GM19467 (cell line): ENCODE results near the gene SPATS2.

ENCODE experiments used
- ATAC-seq: cut with Tn5 transposase; IDR thresholded peaks from one replicate; pipeline ENCODE4 v1.9.1; 2021; ENCODE audit warnings: mild to moderate bottlenecking, moderate library complexity; ENCODE audit not compliant: unreplicated experiment

SPATS2 gene

GRCh38 chr12:49538510-49539403 is 171.5 kb downstream of the SPATS2 start, which contains the start of gene KCNH3:
Gene KCNH3 (plus strand): TSS chr12:49539030. CDS start chr12:49539417, 387 bp downstream.
- no peak for ATAC-seq

GRCh38 chr12:49539406-49540228 is 172.4 kb downstream of the SPATS2 start:
- ATAC-seq, result no peak

- no peak for ATAC-seq
Measured at GRCh38 chr12:49540229-49541139, 173.2 kb downstream of the SPATS2 start.

GRCh38 chr12:49541140-49541861 is 174.0 kb downstream of the SPATS2 start:
- no peak for ATAC-seq

- ATAC-seq, result no peak
Measured at GRCh38 chr12:49541911-49542505, 174.7 kb downstream of the SPATS2 start.

- ATAC-seq, result no peak
Measured at GRCh38 chr12:49542592-49543160, 175.4 kb downstream of the SPATS2 start.

GRCh38 chr12:49543221-49543913 is 176.1 kb downstream of the SPATS2 start:
- no peak for ATAC-seq

GRCh38 chr12:49543914-49544815 is 176.9 kb downstream of the SPATS2 start:
- no peak for ATAC-seq

- no peak for ATAC-seq
Measured at GRCh38 chr12:49545815-49546214, 178.6 kb downstream of the SPATS2 start.

GRCh38 chr12:49546481-49546880 is 179.2 kb downstream of the SPATS2 start:
- ATAC-seq, result no peak

- ATAC-seq, result no peak
Measured at GRCh38 chr12:49547090-49547690, 179.9 kb downstream of the SPATS2 start.

- ATAC-seq, result no peak
Measured at GRCh38 chr12:49548481-49548821, 181.2 kb downstream of the SPATS2 start.

- ATAC-seq, result no peak
Measured at GRCh38 chr12:49548822-49549648, 181.8 kb downstream of the SPATS2 start.

- no peak for ATAC-seq
Measured at GRCh38 chr12:49549735-49550692, 182.8 kb downstream of the SPATS2 start.

- no peak for ATAC-seq
Measured at GRCh38 chr12:49550693-49551252, 183.5 kb downstream of the SPATS2 start.
